A549 (cell line): ENCODE measurements around the gene GOT1. TPM values are rescaled to one million over a fixed set of nuclear protein-coding genes. Genes with fewer than 3 reads are reported as not detected.

ENCODE experiments used
- ATAC-seq, 2 experiments: fragments of 200-7000 bp in 1 of 2; fragments of >200 bp in 1 of 2; cut with Nextera tagmentation in 1 of 2; cut with Tn5 transposase in 1 of 2; 3 replicates each; pipeline versions ENCODE4 v1.8.0 to v1.9.1; 2018 to 2020; ENCODE audit warnings: mild to moderate bottlenecking in 1 of 2, moderate library complexity in 1 of 2
- CTCF ChIA-PET: fragments of 300-600 bp; sonication (Branson Sonifier 250); formaldehyde crosslinking; extraction: SDS; loops from one replicate; lab custom pipeline; 2021; ENCODE audit warnings: antibody characterized with exemption, inconsistent platforms; lab: Yijun Ruan, JAX
- POLR2A ChIA-PET: fragments of 350-600 bp; formaldehyde crosslinking; extraction: SDS; loops from one replicate; lab custom pipeline; 2021; ENCODE audit warnings: antibody characterized with exemption, inconsistent platforms; lab: Yijun Ruan, JAX
- DNase-seq, 2 experiments: peaks; one replicate each; pipeline versions ENCODE4 v3.0.0 to v3.0.0-alpha.2; 2011 to 2016; ENCODE audit warnings: low read depth in 1 of 2, low spot score in 1 of 2
- FAIRE-seq: peaks from 2 replicates; lab custom pipeline; 2011; peaks lifted over from hg19 to GRCh38; lab: Jason Lieb, UNC
- H3K27ac ChIP-seq, 2 experiments: fragments of >200 bp; sonication (Bioruptor Twin); formaldehyde crosslinking; 3 replicates each; pipeline ENCODE4 v1.5.1; 2016 to 2017
- H3K4me1 ChIP-seq: fragments of >200 bp; sonication (Bioruptor Twin); formaldehyde crosslinking; 3 replicates; pipeline ENCODE4 v1.6.1; 2016
- H3K4me2 ChIP-seq: fragments of >200 bp; sonication (Bioruptor Twin); formaldehyde crosslinking; 3 replicates; pipeline ENCODE4 v1.6.1; 2016
- H3K4me3 ChIP-seq: fragments of >200 bp; sonication (Bioruptor Twin); formaldehyde crosslinking; 3 replicates; pipeline ENCODE4 v1.5.1; 2016
- H3K9me3 ChIP-seq: fragments of >200 bp; sonication (Bioruptor Twin); formaldehyde crosslinking; 3 replicates; pipeline ENCODE4 v1.6.1; 2016
- ATOH8 ChIP-seq: fragments of 250-450 bp; sonication (Bioruptor Pico); IDR thresholded peaks from 2 replicates; pipeline ENCODE4 v1.5.0; 2020; ENCODE audit warnings: low read depth, mild to moderate bottlenecking, moderate library complexity
- BCL3 ChIP-seq: fragments of >200 bp; sonication (Bioruptor Twin); formaldehyde crosslinking; IDR thresholded peaks from 3 replicates; pipeline ENCODE4 v1.6.1; 2016
- CBX8 ChIP-seq: fragments of 200-600 bp; sonication (generic); IDR thresholded peaks from 2 replicates; pipeline ENCODE4 v1.6.1; 2016
- CHD2 ChIP-seq: fragments of 150-350 bp; IDR thresholded peaks from 2 replicates; pipeline ENCODE4 v1.6.1; 2014; ENCODE audit warnings: low read length; ENCODE audit not compliant: partially characterized antibody
- CHD4 ChIP-seq: fragments of 200-600 bp; sonication (generic); IDR thresholded peaks from 2 replicates; pipeline ENCODE4 v1.6.1; 2016; ENCODE audit warnings: antibody characterized with exemption, mild to moderate bottlenecking, borderline replicate concordance
- EP300 ChIP-seq, 2 experiments: fragments of >200 bp; sonication (Bioruptor Twin); formaldehyde crosslinking; IDR thresholded peaks; 2 replicates in 1 of 2; 3 replicates in 1 of 2; pipeline ENCODE4 v1.6.1; 2016 to 2017
- FOSB ChIP-seq: fragments of 250-450 bp; sonication (Bioruptor Pico); IDR thresholded peaks from 2 replicates; pipeline ENCODE4 v1.5.0; 2020; ENCODE audit warnings: mild to moderate bottlenecking, moderate library complexity
- FOXS1 ChIP-seq: fragments of 250-450 bp; sonication (Bioruptor Pico); IDR thresholded peaks from 2 replicates; pipeline ENCODE4 v1.5.0; 2020; ENCODE audit warnings: mild to moderate bottlenecking, moderate library complexity
- GATA3 ChIP-seq: IDR thresholded peaks from 2 replicates; pipeline ENCODE4 v1.6.1; 2012; ENCODE audit warnings: borderline replicate concordance
- HES2 ChIP-seq: fragments of >200 bp; sonication (Bioruptor Twin); formaldehyde crosslinking; IDR thresholded peaks from 2 replicates; pipeline ENCODE4 v1.6.1; 2016
- HOXA7 ChIP-seq: fragments of 250-450 bp; sonication (Bioruptor Pico); IDR thresholded peaks from 2 replicates; pipeline ENCODE4 v1.5.0; 2020; ENCODE audit warnings: mild to moderate bottlenecking, moderate library complexity
- KDM5A ChIP-seq: fragments of 200-600 bp; sonication (generic); IDR thresholded peaks from 2 replicates; pipeline ENCODE4 v1.6.1; 2016; ENCODE audit warnings: antibody characterized with exemption, mild to moderate bottlenecking
- MAFK ChIP-seq: fragments of 450-650 bp; IDR thresholded peaks from 2 replicates; pipeline ENCODE4 v1.6.1; 2014; ENCODE audit not compliant: partially characterized antibody
- NPAS2 ChIP-seq: fragments of 250-450 bp; sonication (Bioruptor Pico); IDR thresholded peaks from 2 replicates; pipeline ENCODE4 v1.8.0; 2022; ENCODE audit warnings: mild to moderate bottlenecking, moderate library complexity, borderline replicate concordance
- NR3C1 ChIP-seq: fragments of >200 bp; sonication (Bioruptor Twin); formaldehyde crosslinking; IDR thresholded peaks from 3 replicates; pipeline ENCODE4 v1.6.1; 2017
- PHF8 ChIP-seq: fragments of 200-600 bp; sonication (generic); IDR thresholded peaks from 2 replicates; pipeline ENCODE4 v1.6.1; 2016; ENCODE audit warnings: low read depth, mild to moderate bottlenecking, antibody characterized with exemption, moderate library complexity, borderline replicate concordance
- POLR2AphosphoS2 ChIP-seq: conservative IDR thresholded peaks from 2 replicates; pipeline ENCODE4 v1.6.1; 2012; ENCODE audit warnings: low read length, improper control_type of control experiment, inconsistent platforms
- RAD21 ChIP-seq, 2 experiments: fragments of >200 bp in 1 of 2; sonication (Bioruptor Twin) in 1 of 2; formaldehyde crosslinking in 1 of 2; IDR thresholded peaks in 1 of 2; conservative IDR thresholded peaks in 1 of 2; 2 replicates in 1 of 2; 3 replicates in 1 of 2; pipeline ENCODE4 v1.6.1; 2012 to 2018; ENCODE audit warnings: inconsistent platforms in 1 of 2
- RFX5 ChIP-seq: fragments of 450-650 bp; IDR thresholded peaks from 2 replicates; pipeline ENCODE4 v1.7.1; 2014; ENCODE audit warnings: antibody characterized with exemption, mild to moderate bottlenecking, moderate library complexity
- SMC3 ChIP-seq: fragments of >200 bp; sonication (Bioruptor Twin); formaldehyde crosslinking; IDR thresholded peaks from 3 replicates; pipeline ENCODE4 v1.6.1; 2018; ENCODE audit warnings: inconsistent platforms
- USF2 ChIP-seq: fragments of 450-650 bp; IDR thresholded peaks from 2 replicates; pipeline ENCODE4 v1.6.1; 2014; ENCODE audit warnings: antibody characterized with exemption
- WGBS: methylation state at CpG from one replicate; pipeline ENCODE4 v1.1.6; 2017; ENCODE audit errors: missing lambda C conversion rate; 5-methylcytosine and 5-hydroxymethylcytosine counted together
- polyA plus RNA-seq, 4 experiments: library from polyadenylated mRNA; depleted of rRNA in 3 of 4; stranded (reverse); fragments of >200 nt; fragmentation: RNase III in 1 of 4; extraction: RNeasy Plus Mini Kit Qiagen cat#74134 plus additional on column Dnase treatment in 1 of 4; gene quantifications; 2 replicates in 3 of 4; 3 replicates in 1 of 4; pipeline ENCODE4 v1.2.3, GENCODE V29; 2011 to 2017
- TF ChIP-seq, protein P1 (sequence below): fragments of >200 bp; sonication (Bioruptor Twin); formaldehyde crosslinking; IDR thresholded peaks from 3 replicates; pipeline ENCODE4 v1.5.1; 2016
- TF ChIP-seq, protein P2 (sequence below): IDR thresholded peaks from 2 replicates; pipeline ENCODE4 v1.6.1; 2012
- TF ChIP-seq, protein P3 (sequence below): fragments of 150-350 bp; IDR thresholded peaks from 2 replicates; pipeline ENCODE4 v1.6.1; 2014; ENCODE audit warnings: low read depth, mild to moderate bottlenecking, low read length

Gene GOT1
- polyA plus RNA-seq, 2 of the 4 experiments (the other 2 are of a cell fraction), result 31.1 to 34.9 TPM

DNA sequence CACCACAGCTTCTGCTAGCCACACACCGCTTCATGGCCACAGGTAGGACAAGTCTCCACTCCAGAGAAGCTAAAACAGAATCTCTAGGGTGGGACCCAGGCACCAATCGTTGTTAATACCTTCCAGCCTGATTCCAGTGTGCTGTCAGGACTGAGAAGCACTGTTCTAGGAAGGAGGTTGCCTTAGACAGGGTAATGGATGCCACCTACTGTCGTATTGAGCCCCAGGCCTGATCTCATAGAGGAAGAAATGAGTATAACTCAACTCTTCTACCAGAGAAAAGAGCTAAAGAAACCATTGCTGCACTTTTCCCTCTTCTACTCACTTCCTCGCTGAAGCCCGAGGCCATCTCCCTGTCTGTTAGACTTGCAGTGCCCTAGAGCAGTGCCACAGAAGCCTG is 69.5 kb downstream of the GOT1 start:
- DNase-seq (peak in 1 of 2 experiments; percentile 43), ATAC-seq (peak; percentile 79 to 87; a peak in 5 of 6 replicates), FAIRE-seq (no peak)
- Histone ChIP-seq H3K27ac (no peak overlapping the region), H3K4me1 (no peaks in the 10 kb centered on the region), H3K4me3 (no peak overlapping the region), H3K9me3 (no peaks in the 10 kb centered on the region), H3K4me2 (no peak overlapping the region)
- ChIA-PET CTCF (interaction anchor here (0.6 to 2.0 kb wide), 12 partner anchors 8 to 1521 kb away, joined by 3 to 7 read pairs (median 3); no protein-coding TSS in a partner anchor), POLR2A (no interaction called here)
- 82% methylated on average over 5 of the region's 5 CpGs for WGBS
- no peak for TF ChIP-seq POLR2AphosphoS2
- TF ChIP-seq RFX5, result no peak
- no peak for TF ChIP-seq ATOH8 (CRISPR knock-in tag)
- peak; percentile 48 to 59 for TF ChIP-seq RAD21 (conservative IDR thresholded peaks at IDR 0.05 in 1 of 2, IDR thresholded peaks at IDR 0.05 in 1 of 2)
- TF ChIP-seq, protein P1, sequence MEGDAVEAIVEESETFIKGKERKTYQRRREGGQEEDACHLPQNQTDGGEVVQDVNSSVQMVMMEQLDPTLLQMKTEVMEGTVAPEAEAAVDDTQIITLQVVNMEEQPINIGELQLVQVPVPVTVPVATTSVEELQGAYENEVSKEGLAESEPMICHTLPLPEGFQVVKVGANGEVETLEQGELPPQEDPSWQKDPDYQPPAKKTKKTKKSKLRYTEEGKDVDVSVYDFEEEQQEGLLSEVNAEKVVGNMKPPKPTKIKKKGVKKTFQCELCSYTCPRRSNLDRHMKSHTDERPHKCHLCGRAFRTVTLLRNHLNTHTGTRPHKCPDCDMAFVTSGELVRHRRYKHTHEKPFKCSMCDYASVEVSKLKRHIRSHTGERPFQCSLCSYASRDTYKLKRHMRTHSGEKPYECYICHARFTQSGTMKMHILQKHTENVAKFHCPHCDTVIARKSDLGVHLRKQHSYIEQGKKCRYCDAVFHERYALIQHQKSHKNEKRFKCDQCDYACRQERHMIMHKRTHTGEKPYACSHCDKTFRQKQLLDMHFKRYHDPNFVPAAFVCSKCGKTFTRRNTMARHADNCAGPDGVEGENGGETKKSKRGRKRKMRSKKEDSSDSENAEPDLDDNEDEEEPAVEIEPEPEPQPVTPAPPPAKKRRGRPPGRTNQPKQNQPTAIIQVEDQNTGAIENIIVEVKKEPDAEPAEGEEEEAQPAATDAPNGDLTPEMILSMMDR, result peak; percentile 25; the same call in 2 of the 3 replicates
- no peak for TF ChIP-seq CHD4
- 0 out of 3 replicates have a peak, but pooled peaks have one; percentile 24 for TF ChIP-seq SMC3
- no peak for TF ChIP-seq HOXA7 (CRISPR knock-in tag)
- TF ChIP-seq NR3C1, result no peak
- no peak for TF ChIP-seq MAFK
- TF ChIP-seq FOSB, result no peak
- no peak for TF ChIP-seq PHF8
- no peak for TF ChIP-seq CBX8

DNA sequence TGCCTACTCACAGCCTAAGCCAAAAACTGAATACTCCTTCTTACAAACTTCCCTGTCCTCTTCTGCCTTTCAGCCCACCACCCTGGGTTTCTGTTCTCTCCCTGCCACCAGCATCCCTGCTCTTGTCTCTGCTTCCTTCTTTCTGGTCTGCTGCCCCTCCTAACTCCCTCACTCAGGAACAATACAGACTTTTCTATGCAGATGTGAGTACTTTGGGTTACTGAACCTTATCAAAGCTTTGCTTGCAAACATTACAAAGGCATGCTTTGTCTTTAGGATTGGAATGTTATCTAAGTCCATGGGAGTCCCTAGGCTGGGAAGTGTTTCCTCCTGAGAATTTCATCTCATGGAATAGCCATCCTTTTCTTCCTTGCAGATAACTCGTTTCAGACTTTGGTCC is 72.3 kb downstream of the GOT1 start:
- DNase-seq (no peak), ATAC-seq (no peak), FAIRE-seq (no peak)
- H3K27ac ChIP-seq, result no peak overlapping the region
- H3K9me3 ChIP-seq, result no peaks in the 10 kb centered on the region
- CTCF ChIA-PET, result no interaction called here
- 80% methylated on average over 1 of the region's 1 CpG for WGBS
- TF ChIP-seq POLR2AphosphoS2 (no peak), HES2 (no peak), RAD21 (conservative IDR thresholded peaks at IDR 0.05 in 1 of 2, IDR thresholded peaks at IDR 0.05 in 1 of 2) (no peak), USF2 (no peak), RFX5 (no peak), GATA3 (no peak), HOXA7 (CRISPR knock-in tag) (no peak)
- TF ChIP-seq, protein P2, sequence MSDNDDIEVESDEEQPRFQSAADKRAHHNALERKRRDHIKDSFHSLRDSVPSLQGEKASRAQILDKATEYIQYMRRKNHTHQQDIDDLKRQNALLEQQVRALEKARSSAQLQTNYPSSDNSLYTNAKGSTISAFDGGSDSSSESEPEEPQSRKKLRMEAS, result no peak
- TF ChIP-seq, protein P3, sequence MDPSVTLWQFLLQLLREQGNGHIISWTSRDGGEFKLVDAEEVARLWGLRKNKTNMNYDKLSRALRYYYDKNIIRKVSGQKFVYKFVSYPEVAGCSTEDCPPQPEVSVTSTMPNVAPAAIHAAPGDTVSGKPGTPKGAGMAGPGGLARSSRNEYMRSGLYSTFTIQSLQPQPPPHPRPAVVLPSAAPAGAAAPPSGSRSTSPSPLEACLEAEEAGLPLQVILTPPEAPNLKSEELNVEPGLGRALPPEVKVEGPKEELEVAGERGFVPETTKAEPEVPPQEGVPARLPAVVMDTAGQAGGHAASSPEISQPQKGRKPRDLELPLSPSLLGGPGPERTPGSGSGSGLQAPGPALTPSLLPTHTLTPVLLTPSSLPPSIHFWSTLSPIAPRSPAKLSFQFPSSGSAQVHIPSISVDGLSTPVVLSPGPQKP, result no peak
- H3K4me3 ChIP-seq, result no peak overlapping the region
- no peak overlapping the region for H3K4me2 ChIP-seq
- H3K4me1 ChIP-seq, result no peaks in the 10 kb centered on the region
- POLR2A ChIA-PET, result no interaction called here

- POLR2A ChIA-PET, result no interaction called here
- no peak for TF ChIP-seq EP300 (IDR thresholded peaks at IDR 0.05)
- no peak for TF ChIP-seq KDM5A
- no peak for TF ChIP-seq NPAS2
- TF ChIP-seq RFX5, result no peak
- no peak for TF ChIP-seq FOXS1 (CRISPR knock-in tag)
- TF ChIP-seq, protein P1, result no peak
- no peak for TF ChIP-seq CHD2
- TF ChIP-seq BCL3, result no peak
Observed at GRCh38 chr10:99357691-99358090, 72.7 kb downstream of the GOT1 start.

More at GRCh38 chr10:99357691-99358090, 72.7 kb downstream of the GOT1 start:
- no peak for ATAC-seq
- H3K4me2 ChIP-seq, result no peak overlapping the region
- CTCF ChIA-PET, result no interaction called here
- H3K9me3 ChIP-seq, result no peaks in the 10 kb centered on the region
- no peak for DNase-seq
- no peak for FAIRE-seq
- no peak overlapping the region for H3K27ac ChIP-seq
- H3K4me1 ChIP-seq, result no peaks in the 10 kb centered on the region
- WGBS, result 73% methylated on average over 3 of the region's 3 CpGs
- no peak overlapping the region for H3K4me3 ChIP-seq
